CD4-positive, alpha-beta T cell (primary cell): Measurements from ENCODE around the gene ID1. TPM values are rescaled to one million over a fixed set of nuclear protein-coding genes. Genes with fewer than 3 reads are reported as not detected.

ENCODE experiments used
- ATAC-seq: fragments of 200-7000 bp; cut with Tn5 transposase; one replicate; pipeline ENCODE4 v1.10.0; 2022; ENCODE audit warnings: mild to moderate bottlenecking; ENCODE audit not compliant: poor library complexity
- CTCF ChIA-PET: fragments of 350-600 bp; sonication (Branson Sonifier 250); formaldehyde crosslinking; loops from one replicate; lab custom pipeline; 2021; ENCODE audit warnings: antibody characterized with exemption, inconsistent platforms; lab: Charles Lee
- POLR2A ChIA-PET: fragments of 350-600 bp; sonication (Branson Sonifier 250); formaldehyde crosslinking; loops from one replicate; lab custom pipeline; 2021; ENCODE audit warnings: antibody characterized with exemption, inconsistent platforms; lab: Charles Lee
- DNase-seq, 14 experiments: peaks; one replicate each; pipeline ENCODE4 v3.0.0-alpha.2; 2013 to 2020; ENCODE audit warnings: mixed read lengths in 2 of 14
- H3K27ac ChIP-seq, 2 donors: one replicate each; pipeline versions ENCODE4 v1.5.1 to v1.7.0; 2013; ENCODE audit warnings: low read length in 2 of 2, low read depth in 1 of 2, mild to moderate bottlenecking in 1 of 2
- H3K27me3 ChIP-seq, 2 experiments: 1 replicate in 1 of 2; 2 replicates in 1 of 2; pipeline versions ENCODE4 v1.6.1 to v1.7.0; 2013; ENCODE audit warnings: low read length in 2 of 2, control low read depth in 1 of 2, mild to moderate bottlenecking in 1 of 2, moderate library complexity in 1 of 2; ENCODE audit not compliant: insufficient read depth in 2 of 2, control insufficient read depth in 1 of 2
- H3K36me3 ChIP-seq: one replicate; pipeline ENCODE4 v1.6.1; 2013; ENCODE audit warnings: low read length, control low read depth; ENCODE audit not compliant: insufficient read depth
- H3K4me1 ChIP-seq: one replicate; pipeline ENCODE4 v1.6.1; 2013; ENCODE audit warnings: low read length, control low read depth; ENCODE audit not compliant: insufficient read depth
- H3K4me3 ChIP-seq: one replicate; pipeline ENCODE4 v1.5.1; 2013; ENCODE audit warnings: mild to moderate bottlenecking, low read length, moderate library complexity
- H3K9me3 ChIP-seq, 2 experiments: 1 replicate in 1 of 2; 2 replicates in 1 of 2; pipeline versions ENCODE4 v1.6.1 to v1.7.0; 2013; ENCODE audit warnings: low read length in 2 of 2, mild to moderate bottlenecking in 2 of 2, control low read depth in 1 of 2, moderate library complexity in 1 of 2; ENCODE audit not compliant: control insufficient read depth in 1 of 2, insufficient read depth in 1 of 2
- H3K27ac Mint-ChIP-seq: one replicate; pipeline ENCODE4 v1.8.0; 2020; ENCODE audit warnings: mixed read lengths
- H3K27me3 Mint-ChIP-seq: one replicate; pipeline ENCODE4 v1.8.0; 2021; ENCODE audit warnings: mixed read lengths
- H3K36me3 Mint-ChIP-seq: one replicate; pipeline ENCODE4 v1.8.0; 2021; ENCODE audit warnings: low read depth, mixed read lengths
- H3K4me1 Mint-ChIP-seq: one replicate; pipeline ENCODE4 v1.8.0; 2021; ENCODE audit warnings: low read depth, mixed read lengths
- H3K4me3 Mint-ChIP-seq: one replicate; pipeline ENCODE4 v1.8.0; 2020; ENCODE audit warnings: mild to moderate bottlenecking, mixed read lengths
- H3K9me3 Mint-ChIP-seq: one replicate; pipeline ENCODE4 v1.8.0; 2020; ENCODE audit warnings: mixed read lengths
- CTCF ChIP-seq: fragments of 200-600 bp; IDR thresholded peaks from one replicate; pipeline ENCODE4 v1.8.0; 2022; ENCODE audit warnings: antibody characterized with exemption, mild to moderate bottlenecking
- intact Hi-C, 2 experiments: fragments of 100-400 bp; cut with DNase I in 1 of 2; cut with micrococcal nuclease in 1 of 2; formaldehyde crosslinking; loops; one replicate each; pipeline versions ENCODE4 v1.15.1 to v1.9.0; 2023 to 2025; cut with DNase I, micrococcal nuclease
- total RNA-seq, 174 experiments: library from RNA in 2 of 174; stranded (reverse) in 2 of 174; gene quantifications; one replicate each; pipeline ENCODE4 v1.2.3 and lab custom pipeline; 2021 to 2026

The ID1 gene
- total RNA-seq, 2 experiments from 2014 or later: 22.8 to 24.2 TPM

- TF ChIP-seq CTCF: no peak
- Mint-ChIP-seq H3K9me3 (no peaks in the 10 kb centered on the region), H3K4me1 (peaks cover 5% of the 10 kb centered on the region), H3K27ac (no peak overlapping the region), H3K36me3 (no peaks in the 10 kb centered on the region), H3K4me3 (no peak overlapping the region), H3K27me3 (peaks cover 7% of the 10 kb centered on the region)
- Histone ChIP-seq H3K4me1 (peaks cover 10% of the 10 kb centered on the region), H3K4me3 (no peak overlapping the region), H3K27ac (no peak overlapping the region), H3K36me3 (no peaks in the 10 kb centered on the region), H3K27me3 (no peaks in the 10 kb centered on the region), H3K9me3 (no peaks in the 10 kb centered on the region)
- intact Hi-C loops: no loop called here
- POLR2A ChIA-PET: no interaction called here
- DNase-seq (no peak), ATAC-seq (no peak)
- CTCF ChIA-PET: no interaction called here
Measured at GRCh38 chr20:31638816-31639215, 33.7 kb downstream of the ID1 start.

GRCh38 chr20:31640259-31640658, 35.2 kb downstream of the ID1 start:
- no peak overlapping the region for H3K27ac ChIP-seq
- ChIA-PET POLR2A (no interaction called here), CTCF (no interaction called here)
- no peaks in the 10 kb centered on the region for H3K36me3 Mint-ChIP-seq
- H3K4me1 Mint-ChIP-seq: peaks cover 5% of the 10 kb centered on the region
- no peaks in the 10 kb centered on the region for H3K9me3 ChIP-seq
- DNase-seq: no peak
- ATAC-seq: no peak
- H3K27me3 ChIP-seq: no peaks in the 10 kb centered on the region
- H3K9me3 Mint-ChIP-seq: no peaks in the 10 kb centered on the region
- intact Hi-C loops: no loop called here
- no peak overlapping the region for H3K27ac Mint-ChIP-seq
- H3K27me3 Mint-ChIP-seq: peaks cover 7% of the 10 kb centered on the region
- H3K4me3 ChIP-seq: no peak overlapping the region
- no peaks in the 10 kb centered on the region for H3K36me3 ChIP-seq
- no peak overlapping the region for H3K4me3 Mint-ChIP-seq
- TF ChIP-seq CTCF: no peak
- peaks cover 7% of the 10 kb centered on the region for H3K4me1 ChIP-seq

- TF ChIP-seq CTCF: no peak
Measured at GRCh38 chr20:31641391-31641790, 36.3 kb downstream of the ID1 start.

More at GRCh38 chr20:31641391-31641790, 36.3 kb downstream of the ID1 start:
- Mint-ChIP-seq H3K4me1 (peaks cover 5% of the 10 kb centered on the region), H3K27ac (no peak overlapping the region), H3K4me3 (no peak overlapping the region), H3K27me3 (peaks cover 7% of the 10 kb centered on the region), H3K36me3 (no peaks in the 10 kb centered on the region), H3K9me3 (no peaks in the 10 kb centered on the region)
- intact Hi-C loops: no loop called here
- Histone ChIP-seq H3K27me3 (no peaks in the 10 kb centered on the region), H3K27ac (no peak overlapping the region), H3K9me3 (no peaks in the 10 kb centered on the region), H3K36me3 (no peaks in the 10 kb centered on the region), H3K4me3 (no peak overlapping the region), H3K4me1 (peaks cover 7% of the 10 kb centered on the region)
- POLR2A ChIA-PET: interaction anchor here (0.6 kb wide), 1 partner anchor 68 kb away, joined by 5 read pairs; no protein-coding TSS in a partner anchor
- no peak for ATAC-seq
- CTCF ChIA-PET: no interaction called here
- DNase-seq: no peak
